Common myeloid progenitor, CD34-positive (primary cell): ENCODE data around the gene PDE4D.

Experiments used
- CTCF ChIA-PET: fragments of 350-600 bp; sonication (Branson Sonifier 250); formaldehyde crosslinking; loops from one replicate; lab custom pipeline; 2021; ENCODE audit warnings: antibody characterized with exemption; lab: Charles Lee
- POLR2A ChIA-PET: fragments of 350-600 bp; sonication (Branson Sonifier 250); formaldehyde crosslinking; loops from one replicate; lab custom pipeline; 2021; ENCODE audit warnings: antibody characterized with exemption; lab: Charles Lee
- DNase-seq, 3 donors: peaks; one replicate each; pipeline versions ENCODE4 v3.0.0 to v3.0.0-alpha.2; 2013
- H3K27ac ChIP-seq, 2 experiments: 1 replicate in 1 of 2; 2 replicates in 1 of 2; pipeline ENCODE4 v1.7.0; 2013; ENCODE audit warnings: inconsistent platforms in 2 of 2, low read length in 2 of 2, mild to moderate bottlenecking in 2 of 2, low read depth in 1 of 2, moderate library complexity in 1 of 2; ENCODE audit not compliant: severe bottlenecking in 2 of 2, insufficient read depth in 1 of 2, poor library complexity in 1 of 2
- H3K27me3 ChIP-seq, 5 experiments: replicated peaks in 2 of 5; 1 replicate in 3 of 5; 2 replicates in 2 of 5; pipeline versions ENCODE4 v1.6.1 to v1.7.0; 2013; ENCODE audit warnings: low read length in 4 of 5, mild to moderate bottlenecking in 2 of 5, moderate library complexity in 2 of 5, inconsistent platforms in 1 of 5; ENCODE audit not compliant: insufficient read depth in 5 of 5, control insufficient read depth in 4 of 5
- H3K36me3 ChIP-seq, 4 experiments: 1 replicate in 2 of 4; 2 replicates in 2 of 4; pipeline versions ENCODE4 v1.6.1 to v1.7.0; 2013; ENCODE audit warnings: low read length in 3 of 4, control low read depth in 1 of 4, mild to moderate bottlenecking in 1 of 4; ENCODE audit not compliant: control insufficient read depth in 4 of 4, insufficient read depth in 4 of 4
- H3K4me1 ChIP-seq, 4 experiments: 1 replicate in 3 of 4; 2 replicates in 1 of 4; pipeline versions ENCODE4 v1.6.1 to v1.7.1; 2013; ENCODE audit warnings: low read length in 3 of 4, mild to moderate bottlenecking in 3 of 4, control low read depth in 1 of 4, inconsistent platforms in 1 of 4, moderate library complexity in 1 of 4; ENCODE audit not compliant: control insufficient read depth in 4 of 4, insufficient read depth in 4 of 4; ENCODE audit errors: control extremely low read depth in 1 of 4
- H3K4me3 ChIP-seq, 7 experiments: 1 replicate in 4 of 7; 2 replicates in 3 of 7; pipeline versions ENCODE4 v1.5.1 to v1.7.0; 2013; ENCODE audit warnings: mild to moderate bottlenecking in 7 of 7, low read length in 6 of 7, moderate library complexity in 6 of 7, inconsistent platforms in 2 of 7, low read depth in 2 of 7, control low read depth in 1 of 7; ENCODE audit not compliant: insufficient read depth in 4 of 7, control insufficient read depth in 1 of 7; ENCODE audit errors: extremely low read depth in 1 of 7
- H3K9me3 ChIP-seq, 5 experiments: 1 replicate in 4 of 5; 2 replicates in 1 of 5; pipeline versions ENCODE4 v1.6.1 to v1.7.1; 2013; ENCODE audit warnings: low read length in 4 of 5, mild to moderate bottlenecking in 2 of 5, inconsistent platforms in 1 of 5, low read depth in 1 of 5, moderate library complexity in 1 of 5; ENCODE audit not compliant: control insufficient read depth in 4 of 5, insufficient read depth in 2 of 5; ENCODE audit errors: control extremely low read depth in 1 of 5
- WGBS: methylation state at CpG from one replicate; pipeline ENCODE4 v1.1.5; 2013; ENCODE audit not compliant: insufficient coverage; 5-methylcytosine and 5-hydroxymethylcytosine counted together

Gene PDE4D

DNA sequence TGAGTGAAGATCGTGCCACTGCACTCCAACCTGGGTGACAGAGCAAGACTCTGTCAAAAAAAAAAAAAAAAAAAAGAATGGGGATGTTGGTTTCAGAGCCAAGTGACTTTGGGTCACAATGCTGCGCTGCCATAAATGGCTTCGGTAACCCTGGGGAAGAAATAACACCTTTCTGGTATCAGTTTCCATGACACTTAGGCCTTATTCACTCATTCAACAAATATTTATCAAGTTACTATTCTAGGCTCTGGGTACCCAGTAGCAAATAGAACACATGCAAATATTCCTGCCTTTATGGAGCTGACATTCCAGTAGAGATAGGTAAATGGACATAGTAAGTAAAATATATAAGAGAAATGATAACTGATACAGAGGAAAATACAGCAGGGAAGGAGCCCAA lies 454.2 kb downstream of the PDE4D start:
- Histone ChIP-seq H3K27ac (no peak overlapping the region), H3K27me3 (no peaks in the 10 kb centered on the region), H3K9me3 (no peaks in the 10 kb centered on the region), H3K4me1 (no peaks in the 10 kb centered on the region), H3K4me3 (no peak overlapping the region), H3K36me3 (peaks cover 0 to 3% (median 0%) of the 10 kb centered on the region in 4 experiments)
- DNase-seq = no peak
- WGBS = 96% methylated on average over 3 of the region's 3 CpGs
- CTCF ChIA-PET = interaction anchor here (1.0 kb wide), 1 partner anchor 67 kb away, joined by 3 read pairs; no protein-coding TSS in a partner anchor
- POLR2A ChIA-PET = no interaction called here

DNA sequence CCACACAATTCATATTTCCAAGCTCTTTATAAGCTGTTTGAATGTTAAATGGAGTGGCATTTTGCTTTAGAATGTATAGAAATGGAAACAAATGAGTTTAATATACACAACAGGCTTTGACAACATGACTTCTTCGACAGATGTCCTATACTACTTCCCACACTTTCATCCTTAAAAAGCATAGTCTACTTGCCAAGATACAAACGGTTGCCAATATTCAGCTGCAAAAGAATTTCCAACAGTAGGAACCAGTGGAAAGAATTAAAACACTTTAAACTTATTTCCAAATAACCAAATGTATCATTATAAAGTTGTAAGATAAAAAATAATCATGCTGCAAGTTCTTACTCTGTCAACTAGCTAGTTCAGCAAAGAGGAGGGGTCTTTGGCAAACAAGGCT lies 456.4 kb downstream of the PDE4D start:
- no peak for DNase-seq
- WGBS = 94% methylated on average over 2 of the region's 2 CpGs
- Histone ChIP-seq H3K36me3 (peaks cover 0 to 3% (median 0%) of the 10 kb centered on the region in 4 experiments), H3K4me1 (no peaks in the 10 kb centered on the region), H3K9me3 (no peaks in the 10 kb centered on the region), H3K27ac (no peak overlapping the region), H3K27me3 (no peaks in the 10 kb centered on the region), H3K4me3 (no peak overlapping the region)
- POLR2A ChIA-PET = no interaction called here
- CTCF ChIA-PET = no interaction called here

DNA sequence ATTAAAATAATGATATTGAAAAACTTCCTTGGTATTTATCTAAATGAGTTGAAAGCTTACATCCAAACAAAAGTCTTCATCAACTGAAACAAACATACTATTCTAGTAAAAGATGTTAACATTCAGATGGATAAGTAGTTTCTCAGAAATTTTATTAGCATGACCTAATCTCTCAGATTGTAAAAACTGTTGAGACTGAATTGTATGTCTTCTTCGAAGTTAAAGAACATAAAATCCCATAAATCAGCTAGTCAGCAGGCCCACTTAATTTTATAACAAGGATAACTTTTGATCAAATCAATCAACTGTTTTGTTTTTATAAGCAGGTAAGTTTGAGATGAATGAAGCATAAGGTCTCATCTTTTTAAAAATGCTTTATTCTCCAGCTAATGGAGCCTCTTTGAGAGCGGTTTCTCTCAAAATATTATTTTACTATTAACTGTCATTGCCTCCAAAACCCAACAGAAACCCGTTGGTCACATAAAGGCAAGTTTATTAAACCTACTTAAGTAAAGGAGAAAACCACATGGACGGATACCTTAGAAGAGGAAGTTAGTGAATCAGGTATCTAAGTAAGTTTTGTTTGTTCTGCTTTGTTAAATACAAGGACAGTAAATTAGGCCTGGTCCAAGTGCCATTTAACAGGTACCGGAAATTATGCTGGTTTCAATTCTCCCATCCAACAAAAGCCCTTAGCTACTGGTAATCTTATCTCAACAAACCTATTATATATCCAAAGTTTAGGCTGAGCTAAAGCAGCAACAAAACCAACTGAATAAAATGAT lies 457.0 kb downstream of the PDE4D start:
- CTCF ChIA-PET = no interaction called here
- no peaks in the 10 kb centered on the region for H3K4me1 ChIP-seq
- WGBS = 80% methylated on average over 2 of the region's 5 CpGs
- H3K36me3 ChIP-seq = peaks cover 0 to 3% (median 0%) of the 10 kb centered on the region in 4 experiments
- POLR2A ChIA-PET = no interaction called here
- H3K9me3 ChIP-seq = no peaks in the 10 kb centered on the region
- H3K27ac ChIP-seq = no peak overlapping the region
- no peaks in the 10 kb centered on the region for H3K27me3 ChIP-seq
- DNase-seq = peak in 2 of 3 donors; percentile 1 to 12
- H3K4me3 ChIP-seq = no peak overlapping the region

DNA sequence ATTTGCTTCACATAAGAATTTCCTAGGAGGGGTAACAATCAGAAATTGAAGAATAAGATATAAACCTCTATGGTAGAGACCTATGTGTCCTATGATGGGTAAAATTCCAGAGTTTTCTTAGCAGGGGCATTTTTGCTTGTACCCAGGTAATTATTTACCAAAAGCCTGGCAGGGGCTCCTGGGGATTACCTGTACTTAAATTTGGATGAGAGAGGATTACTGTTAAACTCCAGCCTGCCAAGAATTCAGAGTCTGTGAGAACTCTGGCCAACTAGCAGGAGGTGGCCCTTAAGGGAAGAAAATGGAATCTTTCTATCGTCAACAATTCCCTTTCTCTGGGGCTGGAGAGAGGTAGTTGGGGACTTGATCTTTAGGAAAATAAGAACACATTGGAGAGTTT lies 460.4 kb downstream of the PDE4D start:
- Histone ChIP-seq H3K4me1 (no peaks in the 10 kb centered on the region), H3K36me3 (peaks cover 0 to 3% (median 0%) of the 10 kb centered on the region in 4 experiments), H3K4me3 (no peak overlapping the region), H3K9me3 (no peaks in the 10 kb centered on the region), H3K27ac (no peak overlapping the region), H3K27me3 (peaks cover 0 to 6% (median 0%) of the 10 kb centered on the region in 5 experiments)
- ChIA-PET CTCF (no interaction called here), POLR2A (no interaction called here)
- no CpG with 5 or more reads among the region's 1 CpG for WGBS
- DNase-seq = no peak

DNA sequence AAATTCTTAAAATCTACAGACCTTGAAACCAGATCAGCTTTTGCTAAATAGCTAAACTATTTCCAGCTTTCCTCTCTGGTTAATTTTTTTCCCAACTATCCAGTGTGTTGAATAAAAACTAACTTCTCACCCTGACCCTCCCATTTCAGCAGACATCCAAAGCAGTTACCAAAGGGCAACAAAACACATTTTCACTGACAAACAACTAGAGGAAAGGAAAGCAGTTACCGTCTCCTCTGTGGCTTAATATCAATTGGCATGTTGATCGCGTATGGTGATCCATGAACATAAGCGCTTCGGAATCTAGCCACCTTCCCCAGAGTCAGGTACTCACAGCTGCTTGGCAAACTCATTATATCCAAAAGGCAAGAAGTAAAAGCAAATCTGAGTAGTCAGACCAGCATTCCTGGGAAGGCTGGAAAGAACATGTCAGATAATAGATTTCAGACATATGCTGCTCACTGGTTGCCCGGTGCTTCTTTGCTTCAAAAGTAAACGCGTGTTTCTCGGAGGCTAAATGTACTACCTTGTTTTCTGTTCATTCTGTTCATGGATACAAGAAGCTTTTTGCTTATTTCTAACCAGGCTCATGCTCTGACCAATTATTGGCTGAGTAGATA lies 463.4 kb downstream of the PDE4D start:
- WGBS = 93% methylated on average over 9 of the region's 9 CpGs
- POLR2A ChIA-PET = no interaction called here
- Histone ChIP-seq H3K9me3 (no peaks in the 10 kb centered on the region), H3K4me3 (no peak overlapping the region), H3K27me3 (peaks cover 0 to 6% (median 0%) of the 10 kb centered on the region in 5 experiments), H3K4me1 (no peaks in the 10 kb centered on the region), H3K36me3 (peaks cover 0 to 3% (median 0%) of the 10 kb centered on the region in 4 experiments), H3K27ac (no peak overlapping the region)
- CTCF ChIA-PET = no interaction called here
- DNase-seq = no peak

DNA sequence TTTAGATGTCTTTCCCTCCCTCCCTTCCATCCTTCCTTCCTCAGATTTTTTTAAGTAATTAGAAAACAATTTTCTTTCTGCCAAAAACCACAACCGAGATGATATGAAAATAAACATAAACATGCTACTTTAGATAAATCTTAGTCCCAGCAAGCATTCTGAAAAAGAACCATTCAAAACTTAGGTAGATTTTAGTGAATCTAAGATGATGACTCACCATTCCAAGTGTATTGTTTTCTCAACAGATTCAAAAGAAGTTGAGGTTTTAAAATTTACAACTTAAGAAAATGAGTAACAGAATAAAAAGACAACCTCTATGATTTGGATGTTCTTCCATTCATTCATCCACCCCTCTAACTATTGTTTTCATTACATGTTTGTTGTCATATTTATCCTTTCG lies 465.1 kb downstream of the PDE4D start:
- ChIA-PET CTCF (no interaction called here), POLR2A (no interaction called here)
- WGBS = no CpG with 5 or more reads among the region's 2 CpGs
- H3K4me3 ChIP-seq = no peak overlapping the region
- H3K27me3 ChIP-seq = peaks cover 0 to 6% (median 0%) of the 10 kb centered on the region in 5 experiments
- H3K4me1 ChIP-seq = no peaks in the 10 kb centered on the region
- no peaks in the 10 kb centered on the region for H3K9me3 ChIP-seq
- no peak for DNase-seq
- H3K36me3 ChIP-seq = no peaks in the 10 kb centered on the region
- no peak overlapping the region for H3K27ac ChIP-seq

DNA sequence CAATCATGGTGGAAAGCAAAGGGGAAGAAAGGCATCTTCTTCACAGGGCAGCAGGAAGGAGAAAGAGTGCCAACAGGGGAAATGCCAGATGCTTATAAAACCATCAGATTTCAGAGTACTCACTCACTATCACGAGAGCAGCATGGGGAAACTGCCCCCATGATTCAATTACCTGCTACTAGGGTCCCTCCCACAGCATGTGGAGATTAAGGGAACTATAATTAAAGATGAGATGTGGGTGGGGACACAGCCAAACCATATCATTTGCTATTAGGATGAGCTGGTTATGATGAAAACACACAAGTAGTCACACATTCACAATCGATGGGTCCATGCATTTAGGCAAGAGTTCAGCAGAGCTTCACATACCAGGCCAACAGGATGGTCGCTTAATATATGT lies 469.0 kb downstream of the PDE4D start:
- Histone ChIP-seq H3K4me3 (no peak overlapping the region), H3K9me3 (no peaks in the 10 kb centered on the region), H3K4me1 (no peaks in the 10 kb centered on the region), H3K27me3 (peaks cover 0 to 3% (median 0%) of the 10 kb centered on the region in 5 experiments), H3K27ac (no peak overlapping the region), H3K36me3 (no peaks in the 10 kb centered on the region)
- WGBS = 100% methylated on average over 1 of the region's 3 CpGs
- CTCF ChIA-PET = no interaction called here
- no peak for DNase-seq
- POLR2A ChIA-PET = no interaction called here
